ENCODE data around the gene CACNB4. TPM values are rescaled to one million over a fixed set of nuclear protein-coding genes. Genes with fewer than 3 reads are reported as not detected.

Gene CACNB4
- total and polyA plus RNA-seq, 2 of the 4 experiments (the other 2 are of a cell fraction), result 0.12 to 0.36 TPM

DNA sequence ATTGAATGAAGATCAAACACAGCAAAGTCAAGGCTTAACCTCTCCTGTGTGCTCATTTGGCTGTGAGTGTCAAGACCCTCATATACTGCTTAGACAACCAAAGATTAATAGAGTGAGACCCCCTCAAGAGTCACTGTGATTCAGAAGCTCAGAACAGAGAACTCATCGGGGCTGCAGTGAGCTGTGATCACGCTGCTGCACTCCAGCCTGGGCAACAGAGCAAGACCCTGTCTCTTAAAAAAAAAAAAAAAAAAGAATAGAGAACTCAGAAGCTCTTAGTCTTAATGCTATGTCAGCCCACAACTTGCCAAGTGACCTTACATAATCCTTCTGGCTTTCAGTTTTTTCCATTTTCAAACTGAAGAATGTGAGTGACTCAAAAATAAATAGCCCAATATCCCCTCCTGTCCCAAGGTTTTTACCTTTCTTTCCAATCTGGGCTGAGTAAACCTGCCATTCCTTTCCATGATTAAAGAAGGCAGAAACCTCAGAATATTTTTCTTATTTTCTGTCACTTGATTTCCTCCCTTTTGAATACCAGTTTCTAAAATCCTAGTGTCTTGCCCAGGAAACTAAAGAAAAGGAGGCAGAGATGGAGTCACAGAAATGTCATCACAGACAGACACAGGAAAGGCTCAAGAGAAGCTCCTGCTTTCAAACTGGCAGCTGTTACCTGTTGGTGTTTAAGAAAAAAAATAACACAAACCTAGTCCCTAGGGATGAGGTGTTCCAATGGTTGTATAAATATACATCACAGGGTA lies 102.4 kb downstream of the CACNB4 start:
- dilution Hi-C loops (cut with HindIII; ENCODE audit: low sequenced_read_pairs, unreplicated experiment) (no loop called here), intact Hi-C loops (cut with micrococcal nuclease) (no loop called here), in situ Hi-C loops (cut with MboI; ENCODE audit: low sequenced_read_pairs) (no loop called here)
- no peaks in the 10 kb centered on the region for H4K20me1 ChIP-seq (ENCODE audit: insufficient read depth, low read length)
- no peak overlapping the region for H2BK120ac ChIP-seq (ENCODE audit: low read depth, low read length)
- no peak overlapping the region for H4K91ac ChIP-seq (ENCODE audit: insufficient read depth, low read depth, low read length)
- no CpG with 5 or more reads among the region's 2 CpGs for WGBS, 2 experiments (ENCODE audit: extremely low coverage in 2 of 2, insufficient read length in 1 of 2)
- no peak overlapping the region for H3K4me3 ChIP-seq (ENCODE audit: insufficient read depth, low read depth, low read length)
- no peaks in the 10 kb centered on the region for H3K9me1 ChIP-seq (ENCODE audit: insufficient read depth, low read length)
- ATAC-seq (ENCODE audit: low read depth), result no peak
- no peak for DNase-seq
- H3K27me3 ChIP-seq (ENCODE audit: control insufficient read depth, insufficient read depth, low read length), result peaks cover 5% of the 10 kb centered on the region; the same call in 1 of the 2 replicates
- H3K36me3 ChIP-seq (ENCODE audit: control insufficient read depth, insufficient read depth, low read length), result no peaks in the 10 kb centered on the region
- H3K27ac ChIP-seq (ENCODE audit: insufficient read depth, low read length), result no peak overlapping the region
- no peak overlapping the region for H2AK9ac ChIP-seq (replicated peaks; ENCODE audit: low read depth, low read length, poor library complexity)
- H3K4ac ChIP-seq (ENCODE audit: low read depth, low read length), result no peak overlapping the region
- no peak overlapping the region for H3K56ac ChIP-seq (ENCODE audit: extremely low read depth, insufficient read depth, low read length)
- H2BK15ac ChIP-seq (ENCODE audit: low read depth, low read length), result no peak overlapping the region
- H3K9me3 ChIP-seq (ENCODE audit: control insufficient read depth, insufficient read depth, low read length), result no peaks in the 10 kb centered on the region
- ChIA-PET POLR2A (ENCODE audit: unreplicated experiment) (no interaction called here), CTCF (interaction anchor here (0.6 kb wide), 1 partner anchor 17 kb away, joined by 3 read pairs; no protein-coding TSS in a partner anchor)
- no peak overlapping the region for H2BK5ac ChIP-seq (ENCODE audit: low read depth, low read length, poor library complexity, severe bottlenecking)
- H3K14ac ChIP-seq (replicated peaks; ENCODE audit: low read depth, low read length), result no peak overlapping the region
- H3K4me1 ChIP-seq (ENCODE audit: control insufficient read depth, insufficient read depth, low read length), result no peaks in the 10 kb centered on the region
- BruUV-seq (replicated peaks), result no TSS peak
- no peak overlapping the region for H2AK5ac ChIP-seq (ENCODE audit: low read depth, low read length)
- H3K4me2 ChIP-seq (ENCODE audit: low read depth, low read length), result no peak overlapping the region
- H4K5ac ChIP-seq (ENCODE audit: low read depth, low read length), result no peak overlapping the region
- no peak for TF ChIP-seq CEBPB (IDR thresholded peaks at IDR 0.05; ENCODE audit: low read depth, low read length)
- TF ChIP-seq, protein P1, sequence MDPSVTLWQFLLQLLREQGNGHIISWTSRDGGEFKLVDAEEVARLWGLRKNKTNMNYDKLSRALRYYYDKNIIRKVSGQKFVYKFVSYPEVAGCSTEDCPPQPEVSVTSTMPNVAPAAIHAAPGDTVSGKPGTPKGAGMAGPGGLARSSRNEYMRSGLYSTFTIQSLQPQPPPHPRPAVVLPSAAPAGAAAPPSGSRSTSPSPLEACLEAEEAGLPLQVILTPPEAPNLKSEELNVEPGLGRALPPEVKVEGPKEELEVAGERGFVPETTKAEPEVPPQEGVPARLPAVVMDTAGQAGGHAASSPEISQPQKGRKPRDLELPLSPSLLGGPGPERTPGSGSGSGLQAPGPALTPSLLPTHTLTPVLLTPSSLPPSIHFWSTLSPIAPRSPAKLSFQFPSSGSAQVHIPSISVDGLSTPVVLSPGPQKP (IDR thresholded peaks at IDR 0.05; ENCODE audit: borderline replicate concordance, low read depth, low read length), result no peak
- no peak for TF ChIP-seq POLR2A (IDR thresholded peaks at IDR 0.05; ENCODE audit: low read depth, low read length)
- TF ChIP-seq MXI1 (IDR thresholded peaks at IDR 0.05; ENCODE audit: borderline replicate concordance, low read depth, low read length), result no peak
- no peak for TF ChIP-seq SMC3 (IDR thresholded peaks at IDR 0.05; ENCODE audit: low read depth, low read length)
- no peak for TF ChIP-seq BHLHE40 (IDR thresholded peaks at IDR 0.05; ENCODE audit: low read depth, low read length)
- no peak for TF ChIP-seq RAD21 (IDR thresholded peaks at IDR 0.05; ENCODE audit: low read length)
- no peak for TF ChIP-seq CHD1 (IDR thresholded peaks at IDR 0.05; ENCODE audit: low read depth, low read length)
- no peak for TF ChIP-seq CTCF (conservative IDR thresholded peaks at IDR 0.05; ENCODE audit: low read depth, low read length)
- TF ChIP-seq USF2 (IDR thresholded peaks at IDR 0.05; ENCODE audit: low read depth, low read length), result no peak
- no peak overlapping the region for H2BK20ac ChIP-seq (ENCODE audit: low read depth, low read length)
- no peak overlapping the region for H3K23ac ChIP-seq (ENCODE audit: low read depth, low read length)
- H3K18ac ChIP-seq (ENCODE audit: low read depth, low read length), result no peak overlapping the region
- H4K8ac ChIP-seq (ENCODE audit: low read depth in 2 of 2, low read length in 2 of 2), result no peak overlapping the region
- H2AFZ ChIP-seq (replicated peaks; ENCODE audit: low read length, poor library complexity), result no peak overlapping the region
- no peaks in the 10 kb centered on the region for H3K79me1 ChIP-seq (ENCODE audit: low read depth in 1 of 2, low read length in 2 of 2)
- H3K9ac ChIP-seq (ENCODE audit: low read depth, low read length), result no peak overlapping the region
